ENCODE results near the gene PLA2G1B. TPM values are rescaled to one million over a fixed set of nuclear protein-coding genes. Genes with fewer than 3 reads are reported as not detected.

PLA2G1B gene
- total RNA-seq, 4 donors from 2014 or later, result not detected

GRCh38 chr12:120367233-120367923 lies 39.8 kb upstream of the PLA2G1B start:
- peaks cover 0 to 52% (median 9%) of the 10 kb centered on the region in 4 donors for H3K4me1 ChIP-seq
- TF ChIP-seq CTCF (IDR thresholded peaks at IDR 0.05), result peak in 3 of 6 experiments; percentile 12 to 37 (median 34)
- TF ChIP-seq POLR2A (IDR thresholded peaks at IDR 0.05), result no peak
- H3K27ac ChIP-seq, result peak overlapping the region in 2 of 4 donors; percentile 48 to 61
- DNase-seq, result no peak
- no peaks in the 10 kb centered on the region for H3K36me3 ChIP-seq
- H3K27me3 ChIP-seq, result peaks cover 0 to 20% of the 10 kb centered on the region in 2 donors
- peak overlapping the region in 2 of 4 donors; percentile 60 to 68 for H3K4me3 ChIP-seq
- no peaks in the 10 kb centered on the region for H3K9me3 ChIP-seq

- Histone ChIP-seq H3K9me3 (no peaks in the 10 kb centered on the region), H3K27ac (peak overlapping the region in 1 of 4 donors; percentile 61), H3K36me3 (no peaks in the 10 kb centered on the region), H3K4me1 (peaks cover 0 to 58% (median 9%) of the 10 kb centered on the region in 4 donors), H3K27me3 (peaks cover 0 to 20% of the 10 kb centered on the region in 2 donors), H3K4me3 (no peak overlapping the region)
- DNase-seq, result no peak
- TF ChIP-seq POLR2A (IDR thresholded peaks at IDR 0.05) (no peak), CTCF (IDR thresholded peaks at IDR 0.05) (no peak)
Measured at GRCh38 chr12:120366845-120367232, 39.3 kb upstream of the PLA2G1B start.

- no peaks in the 10 kb centered on the region for H3K36me3 ChIP-seq
- DNase-seq, result no peak
- H3K27ac ChIP-seq, result peak overlapping the region in 2 of 4 donors; percentile 60 to 61
- peaks cover 0 to 20% of the 10 kb centered on the region in 2 donors for H3K27me3 ChIP-seq
- no peaks in the 10 kb centered on the region for H3K9me3 ChIP-seq
- H3K4me3 ChIP-seq, result no peak overlapping the region
- TF ChIP-seq CTCF (IDR thresholded peaks at IDR 0.05), result no peak
- no peak for TF ChIP-seq POLR2A (IDR thresholded peaks at IDR 0.05)
- peaks cover 0 to 63% (median 9%) of the 10 kb centered on the region in 4 donors for H3K4me1 ChIP-seq
Measured at GRCh38 chr12:120366341-120366705, 38.7 kb upstream of the PLA2G1B start.

DNA sequence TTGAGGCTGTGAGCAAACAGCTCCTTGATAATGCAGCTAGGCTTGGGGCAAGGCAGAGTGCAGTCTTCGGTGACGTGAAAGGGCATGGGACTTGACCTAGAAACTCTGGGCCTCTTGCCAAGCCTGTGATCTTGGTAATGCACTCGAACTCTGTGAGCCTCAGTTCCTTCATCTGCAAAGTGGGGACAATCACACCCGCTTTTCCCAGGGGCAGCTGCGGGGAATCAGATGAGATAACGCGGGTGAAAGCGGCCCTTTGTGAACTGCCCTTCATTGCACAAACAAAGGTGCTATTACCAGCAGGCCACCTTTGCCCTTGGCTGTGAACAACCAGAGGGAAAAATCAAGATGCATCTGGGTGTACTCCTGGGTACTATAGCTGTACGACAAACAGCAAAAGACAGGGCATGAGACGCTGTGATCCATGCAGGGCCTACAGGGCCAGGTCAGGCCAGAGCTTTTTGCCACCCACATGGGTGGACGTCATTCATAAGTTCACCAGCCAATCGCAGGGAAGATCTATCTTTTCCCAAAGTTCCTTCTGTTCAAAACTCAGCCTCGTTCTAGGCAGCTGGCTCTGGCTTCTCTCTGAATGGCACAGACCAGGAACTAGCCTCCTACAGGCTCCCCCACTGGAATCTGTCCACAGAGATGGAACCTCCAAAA lies 38.2 kb upstream of the PLA2G1B start:
- H3K27ac ChIP-seq, result peak overlapping the region in 2 of 4 donors; percentile 60 to 61
- DNase-seq, result peak in 2 of 3 donors; percentile 79 to 85
- H3K36me3 ChIP-seq, result no peaks in the 10 kb centered on the region
- no peaks in the 10 kb centered on the region for H3K9me3 ChIP-seq
- peaks cover 0 to 16% of the 10 kb centered on the region in 2 donors for H3K27me3 ChIP-seq
- no peak overlapping the region for H3K4me3 ChIP-seq
- TF ChIP-seq CTCF (IDR thresholded peaks at IDR 0.05) (no peak), POLR2A (IDR thresholded peaks at IDR 0.05) (no peak)
- peaks cover 0 to 65% (median 9%) of the 10 kb centered on the region in 4 donors for H3K4me1 ChIP-seq

- TF ChIP-seq CTCF (IDR thresholded peaks at IDR 0.05) (no peak), POLR2A (IDR thresholded peaks at IDR 0.05) (no peak)
- Histone ChIP-seq H3K4me1 (peaks cover 0 to 61% (median 9%) of the 10 kb centered on the region in 4 donors), H3K27ac (peak overlapping the region in 2 of 4 donors; percentile 26 to 61), H3K27me3 (peaks cover 0 to 5% of the 10 kb centered on the region in 2 donors), H3K4me3 (no peak overlapping the region), H3K36me3 (no peaks in the 10 kb centered on the region), H3K9me3 (no peaks in the 10 kb centered on the region)
- DNase-seq, result no peak
Measured at GRCh38 chr12:120364487-120364886, 36.9 kb upstream of the PLA2G1B start.

All from Peyer's patch (tissue), 4 donors.